ENCODE data around the gene KCNA1.
"Not testable (repeated sequence)": the region's sequence is repeated elsewhere in the genome, so short reads cannot be mapped to it uniquely, and the experiment has no call there.

The KCNA1 gene
- 0 to 0.13 reads per million in 2 donors for total RNA-seq

DNA sequence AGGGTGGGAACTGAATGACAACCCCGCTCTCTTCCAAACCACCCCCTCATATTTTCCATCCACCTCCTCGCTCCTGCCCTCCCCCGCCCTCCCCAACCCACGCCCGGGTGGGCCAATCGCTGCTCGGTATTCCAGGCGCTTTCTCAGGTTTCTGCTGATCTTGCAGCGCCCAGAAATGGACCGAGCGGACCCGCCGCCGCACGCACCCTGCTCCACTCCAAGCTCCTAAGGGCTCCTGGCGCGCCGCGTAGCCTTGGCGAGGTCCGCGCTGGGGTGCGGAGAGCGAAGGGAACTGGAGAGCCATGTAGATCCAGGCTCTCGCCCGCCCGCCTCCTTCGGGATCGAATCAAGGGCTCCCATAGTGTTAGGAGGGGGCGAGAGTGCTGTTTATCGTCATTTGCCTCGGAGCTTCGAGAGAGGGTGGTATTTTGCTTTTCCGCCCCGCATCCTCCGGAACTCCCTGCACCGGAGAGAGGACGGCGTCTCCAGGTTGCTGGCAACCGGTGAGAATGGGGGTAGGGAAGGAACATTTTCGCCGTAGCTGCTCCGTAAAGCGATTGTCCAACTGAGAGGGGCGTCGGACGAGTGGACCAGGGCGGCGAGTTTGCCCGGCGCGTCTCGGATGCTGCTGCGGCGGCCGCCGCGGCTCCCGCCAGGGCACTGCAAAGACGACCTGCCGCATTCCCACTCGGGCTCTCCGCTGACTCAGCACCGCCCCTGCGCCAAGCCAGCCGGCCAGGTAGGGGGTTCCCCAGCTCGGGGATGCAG, at the start of gene KCNA1:
Gene KCNA1 (plus strand): TSS at position 172 of the 768 bp plus-strand sequence. CDS start 1,474 bp downstream, outside the sequence.
- no peak for DNase-seq

DNA sequence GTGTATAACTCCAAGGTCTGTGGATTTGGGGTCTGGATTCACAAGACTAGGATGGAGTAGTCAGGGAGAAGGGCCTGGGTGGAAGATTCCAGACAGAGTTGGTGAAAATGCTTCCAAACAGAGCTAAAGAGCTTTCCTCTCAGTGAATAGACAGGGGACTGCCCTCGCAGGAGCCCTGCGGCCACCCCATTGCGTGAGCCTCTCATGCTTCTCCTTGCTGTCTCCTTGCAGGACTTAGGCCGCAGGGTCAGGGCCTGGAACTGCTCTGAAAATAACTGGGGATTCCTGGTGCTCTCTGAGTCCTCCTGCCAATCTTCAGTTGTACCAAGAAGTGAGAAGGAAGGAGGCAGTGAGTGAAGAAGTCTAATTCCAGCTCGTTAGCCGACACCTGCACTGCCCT, 49.0 kb upstream of the KCNA1 start:
- no peak for DNase-seq

GRCh38 chr12:4862809-4863208, 46.9 kb upstream of the KCNA1 start:
- DNase-seq, result no peak

DNA sequence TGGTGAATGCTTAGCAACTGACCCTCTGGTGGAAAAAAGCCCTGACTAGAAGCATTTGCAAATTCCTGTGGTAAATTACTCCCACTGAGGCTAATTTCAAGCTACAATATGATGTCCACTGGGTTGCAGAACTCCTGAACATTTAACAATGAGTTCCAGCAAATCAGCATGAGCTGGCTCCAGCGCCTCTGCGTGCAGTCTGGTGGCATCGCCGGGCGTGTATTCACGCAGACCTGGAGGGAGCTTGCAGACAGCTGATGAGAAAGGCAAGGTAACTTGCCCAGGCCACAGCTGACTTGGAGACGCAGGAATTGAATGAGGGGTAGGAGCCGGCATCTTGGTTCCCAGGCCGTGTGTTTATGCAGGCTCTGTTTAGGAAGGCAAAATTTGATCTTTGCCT, 45.1 kb upstream of the KCNA1 start:
- no peak for DNase-seq

GRCh38 chr12:4865246-4865645, 44.5 kb upstream of the KCNA1 start:
- no peak for DNase-seq

DNA sequence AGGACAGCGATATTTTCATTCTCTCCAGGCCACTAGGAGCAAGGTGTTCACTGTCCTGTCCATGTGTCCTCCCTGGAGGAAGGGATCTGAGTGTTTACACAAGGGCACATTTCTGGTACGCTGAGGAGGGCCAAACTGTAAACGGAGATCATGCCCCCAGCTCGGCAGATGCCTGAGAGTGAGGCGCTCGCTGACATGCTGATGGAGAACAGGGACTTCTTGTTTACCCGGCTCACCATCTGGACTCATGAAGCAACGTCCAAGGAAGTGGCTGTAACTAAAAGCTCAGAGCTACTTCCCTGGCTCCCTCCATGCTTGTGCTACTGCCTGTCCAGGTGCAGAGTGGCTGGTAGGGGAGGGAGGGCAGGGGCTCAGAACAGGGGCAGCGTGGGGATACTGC, 43.4 kb upstream of the KCNA1 start:
- no peak for DNase-seq

GRCh38 chr12:4867384-4867783, 42.3 kb upstream of the KCNA1 start:
- no peak for DNase-seq

- DNase-seq, result no peak
Observed at GRCh38 chr12:4870423-4870822, 39.3 kb upstream of the KCNA1 start.

GRCh38 chr12:4871514-4871913, 38.2 kb upstream of the KCNA1 start:
- no peak for DNase-seq

- DNase-seq, result no peak
Observed at GRCh38 chr12:4873947-4874346, 35.8 kb upstream of the KCNA1 start.

DNA sequence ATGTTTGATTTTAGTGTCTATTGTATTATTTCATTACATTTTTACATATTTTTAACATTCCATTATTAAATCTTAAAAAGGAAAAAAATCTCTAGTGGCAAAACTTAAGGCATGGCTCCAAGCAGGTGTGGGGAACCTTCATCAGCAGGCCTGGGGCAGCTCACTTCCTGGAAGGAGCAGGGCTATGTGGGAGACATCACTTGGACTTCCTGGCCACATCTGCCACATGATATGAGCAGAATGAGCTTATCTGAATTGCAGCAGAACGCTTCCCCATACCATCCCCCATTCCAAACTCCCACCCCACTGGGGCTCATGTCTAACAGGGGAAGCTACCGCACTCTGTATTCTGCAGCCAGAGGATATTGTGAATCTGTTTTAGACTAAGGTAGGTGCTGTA, 35.0 kb upstream of the KCNA1 start:
- DNase-seq, result no peak

DNA sequence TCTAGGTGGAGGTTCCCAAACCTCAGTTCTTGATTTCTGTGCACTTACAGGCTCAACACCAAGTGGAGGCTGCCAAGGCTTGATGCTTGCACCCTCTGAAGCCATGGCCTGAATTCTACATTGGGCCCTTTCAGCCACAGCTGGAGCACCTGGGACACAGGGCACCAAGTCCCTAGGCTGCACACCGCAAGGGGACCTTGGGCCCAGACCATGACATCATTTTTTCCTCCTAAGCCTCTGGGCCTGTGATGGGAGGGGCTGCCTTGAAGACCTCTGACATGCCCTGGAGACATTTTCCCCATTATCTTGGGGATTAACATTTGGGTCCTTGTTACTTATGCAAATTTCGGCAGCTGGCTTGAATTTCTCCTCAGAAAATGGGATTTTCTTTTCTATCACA, 30.2 kb upstream of the KCNA1 start:
- not testable (repeated sequence) for DNase-seq

DNA sequence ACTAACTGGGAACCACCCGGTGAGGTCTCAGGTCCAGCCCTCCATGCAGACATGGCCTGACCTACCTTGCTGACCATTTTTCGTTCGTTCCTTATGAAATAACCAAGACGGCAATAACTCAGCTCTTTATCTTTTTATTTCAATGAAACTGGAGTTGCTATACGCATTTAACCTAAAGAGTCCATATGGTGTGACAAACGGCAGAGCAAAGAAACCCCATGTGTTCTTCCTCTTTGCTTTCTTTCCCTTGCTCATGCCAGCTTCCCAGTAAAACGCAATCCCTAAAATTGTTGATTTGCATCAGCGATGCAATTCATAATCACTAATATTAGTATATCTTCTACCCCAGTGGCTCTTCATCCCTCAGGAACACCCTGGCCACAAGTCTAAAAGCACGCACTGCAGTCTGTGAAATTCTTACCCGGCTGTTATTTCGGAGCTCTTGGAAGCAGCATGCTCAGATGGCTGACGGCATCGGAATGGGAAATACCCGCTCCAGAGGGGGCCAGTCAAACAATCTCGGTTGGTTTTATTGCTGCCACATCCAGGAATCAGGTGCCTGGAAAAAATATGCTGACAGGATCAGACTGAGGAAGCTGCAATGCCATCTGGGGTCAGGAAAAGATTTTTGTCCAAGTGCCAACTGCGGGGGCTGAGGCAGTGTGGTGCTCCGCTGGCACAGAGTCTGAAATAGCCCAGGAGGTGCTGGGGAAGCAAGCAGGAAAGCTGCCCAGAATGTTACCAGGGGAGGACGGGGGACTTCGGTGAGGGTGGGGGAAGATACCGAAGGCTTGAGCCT, 28.2 kb upstream of the KCNA1 start:
- no peak for DNase-seq

DNA sequence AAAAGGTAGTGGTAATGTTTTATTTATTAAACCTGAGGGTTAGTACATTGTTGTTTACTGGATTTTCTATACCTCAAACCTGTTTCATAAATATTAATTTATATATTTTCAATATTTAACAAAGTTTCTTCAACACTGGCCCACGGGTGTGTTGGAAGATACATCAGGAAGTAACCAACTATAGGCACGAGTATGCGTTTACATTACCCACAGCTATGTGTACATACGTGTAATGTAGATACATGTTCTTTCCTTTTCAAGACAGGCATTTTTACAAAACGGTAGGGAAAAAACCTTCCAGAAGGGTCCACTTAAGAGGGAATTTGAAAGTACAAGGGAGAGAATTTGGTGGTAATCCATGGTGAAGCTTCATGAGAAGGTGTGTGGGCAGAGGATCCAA, 17.8 kb upstream of the KCNA1 start:
- no peak for DNase-seq

DNA sequence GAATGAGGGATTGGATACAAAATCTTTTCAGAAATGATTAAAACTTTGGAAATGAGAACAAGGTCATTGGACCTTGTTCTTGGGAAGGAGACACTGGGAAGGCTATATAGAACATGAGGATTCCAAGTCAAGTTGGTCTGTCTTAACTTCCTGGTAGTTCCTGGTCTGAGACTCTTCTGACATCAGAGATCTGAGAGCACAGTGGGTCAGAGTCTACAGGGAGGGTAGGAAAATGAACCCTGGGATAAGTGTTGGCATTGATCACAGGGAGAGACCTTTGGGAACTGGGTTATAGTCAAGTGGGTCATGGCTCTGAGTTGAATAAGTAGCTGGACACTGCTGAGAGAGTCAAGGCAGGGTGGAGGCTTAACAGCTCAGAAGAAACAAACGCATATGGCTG, 17.3 kb upstream of the KCNA1 start:
- no peak for DNase-seq

DNA sequence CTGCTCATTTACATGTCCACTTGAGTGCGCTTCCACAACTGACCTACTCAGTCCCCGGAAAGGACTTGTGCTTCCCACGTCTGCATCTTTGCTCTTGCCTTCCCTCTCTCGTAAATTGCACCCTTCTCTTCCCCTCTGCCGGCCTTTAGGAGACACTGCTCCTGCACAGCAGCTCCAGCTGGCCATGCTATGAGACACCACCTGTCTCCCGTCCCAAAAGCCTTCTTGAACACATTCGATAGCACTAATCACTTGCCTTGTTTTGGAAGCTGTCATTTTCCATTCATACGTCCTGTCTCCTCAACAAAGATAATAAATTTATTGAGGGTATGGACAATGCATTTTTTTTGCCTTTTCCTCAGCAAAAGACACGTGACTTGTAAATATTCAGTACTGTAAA, 15.7 kb upstream of the KCNA1 start:
- no peak for DNase-seq

GRCh38 chr12:4899364-4899763, 10.3 kb upstream of the KCNA1 start:
- no peak for DNase-seq

DNA sequence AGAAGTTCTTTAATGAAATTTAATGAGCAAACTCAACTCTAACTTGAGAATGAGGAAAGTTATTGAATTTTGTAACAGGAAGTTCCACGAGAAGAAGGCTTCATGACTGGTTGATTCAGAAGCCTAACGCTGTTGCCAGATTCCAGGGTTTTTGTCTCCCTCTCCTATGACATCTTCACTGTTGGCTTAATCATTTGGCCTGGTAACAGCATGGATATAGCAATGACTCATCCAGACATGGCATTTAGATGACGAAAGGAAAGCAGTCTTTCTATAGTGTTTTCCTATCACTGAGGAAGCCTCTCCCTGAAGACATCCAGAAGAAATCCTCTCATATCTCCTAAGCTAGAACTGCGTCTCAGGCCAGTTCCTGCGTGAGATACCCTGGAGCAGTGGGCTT, 9.4 kb upstream of the KCNA1 start:
- no peak for DNase-seq

- no peak for DNase-seq
Observed at GRCh38 chr12:4905316-4905715, 4.4 kb upstream of the KCNA1 start.

DNA sequence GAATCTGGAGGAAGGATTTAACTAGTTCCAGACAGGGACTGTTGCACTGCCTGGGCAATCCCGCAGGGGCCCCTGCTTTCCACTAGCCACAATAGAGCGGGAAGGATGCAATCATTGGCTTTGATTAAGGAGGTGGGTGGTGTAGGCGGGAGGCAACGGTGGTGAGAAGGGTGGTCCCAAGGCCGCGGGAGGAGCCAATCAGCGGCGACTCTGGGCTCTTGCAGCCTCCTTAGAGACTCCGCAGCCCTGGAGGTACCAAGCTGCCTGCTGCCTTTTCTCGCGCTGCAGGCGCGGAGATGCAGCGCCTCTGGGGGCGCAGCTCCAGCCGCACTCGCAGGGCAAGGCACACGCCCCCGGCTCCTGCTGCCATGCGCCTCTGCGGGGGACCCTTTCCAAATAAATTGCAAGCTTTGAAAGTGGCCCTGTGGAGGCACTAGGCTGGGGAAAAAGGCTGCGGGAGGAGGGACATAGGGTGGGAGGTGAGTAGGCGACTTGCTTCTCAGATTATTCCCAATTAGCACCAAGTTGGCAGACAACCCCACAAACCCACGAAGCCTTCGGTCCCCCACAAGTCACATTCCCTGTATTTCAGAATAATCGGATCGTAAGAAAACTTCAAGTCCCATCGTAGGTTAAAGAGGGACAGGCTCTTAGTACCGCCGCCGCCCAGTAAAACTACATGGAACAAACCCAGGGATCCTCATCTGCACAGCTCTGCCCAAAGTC, 858 bp upstream of the KCNA1 start:
- no peak for DNase-seq

DNA sequence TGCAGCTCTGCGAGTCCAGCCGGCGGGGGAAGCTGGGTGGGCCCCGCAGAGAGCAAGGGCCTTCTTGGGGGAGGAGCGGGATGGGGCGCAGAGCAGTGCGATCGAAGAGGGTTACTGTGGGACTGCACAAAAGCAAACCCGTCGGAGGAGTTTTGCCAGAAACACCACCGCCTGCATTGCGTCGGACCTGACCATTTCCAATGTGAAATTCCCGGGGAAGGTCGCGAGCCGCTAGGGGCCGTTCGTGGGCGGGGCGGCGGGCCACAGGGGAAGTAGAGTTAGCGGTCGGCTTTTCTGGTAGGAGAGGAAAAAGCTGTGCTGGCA, 333 bp upstream of the KCNA1 start:
- DNase-seq, result no peak

DNA sequence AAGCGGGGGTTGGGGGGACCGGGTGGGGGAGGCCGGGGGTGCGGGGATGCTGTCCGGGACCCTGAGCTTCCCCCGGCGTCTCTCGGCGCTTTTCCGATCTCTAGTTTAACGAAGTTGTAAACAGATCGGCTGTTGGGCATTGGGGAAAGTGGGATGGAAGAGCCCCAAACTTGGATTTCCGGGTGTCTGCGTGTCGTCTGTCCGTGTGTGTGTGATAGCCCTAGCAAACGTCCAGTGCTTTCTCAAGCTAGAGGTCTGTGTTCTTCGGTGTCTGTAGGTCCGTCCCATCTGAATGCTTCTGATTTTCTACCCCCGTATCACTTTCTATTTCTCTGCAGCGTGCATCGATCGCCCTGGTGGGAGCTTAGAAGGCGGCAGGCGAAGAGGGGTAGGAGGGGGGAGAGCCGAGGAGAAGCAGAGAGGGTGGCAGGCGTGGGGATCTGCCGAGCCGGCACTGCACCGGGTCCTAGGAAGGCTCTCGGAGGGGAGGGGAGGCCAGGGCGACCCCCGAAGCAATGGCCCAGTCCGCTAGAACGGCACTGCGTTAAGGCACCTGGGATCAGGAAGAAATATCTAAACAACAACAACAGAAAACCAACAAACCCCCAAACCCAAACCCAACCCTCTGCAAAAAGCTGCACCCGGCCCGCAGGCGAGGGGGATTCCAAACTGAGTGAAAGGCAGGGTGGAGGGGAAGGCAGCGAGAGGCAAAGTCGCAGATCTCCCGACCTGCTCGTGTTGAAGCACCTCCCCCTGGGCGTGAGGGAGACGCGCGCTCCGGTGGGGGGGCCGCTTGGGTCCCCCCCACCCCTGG, 1.0 kb downstream of the KCNA1 start:
- no peak for DNase-seq
